GM18519 (cell line): ENCODE data around the gene OR10J5.

ENCODE experiments used
- ATAC-seq: cut with Tn5 transposase; IDR thresholded peaks from one replicate; pipeline ENCODE4 v1.9.1; 2021; ENCODE audit warnings: mild to moderate bottlenecking, moderate library complexity; ENCODE audit not compliant: unreplicated experiment, low FRiP score

Gene OR10J5

DNA sequence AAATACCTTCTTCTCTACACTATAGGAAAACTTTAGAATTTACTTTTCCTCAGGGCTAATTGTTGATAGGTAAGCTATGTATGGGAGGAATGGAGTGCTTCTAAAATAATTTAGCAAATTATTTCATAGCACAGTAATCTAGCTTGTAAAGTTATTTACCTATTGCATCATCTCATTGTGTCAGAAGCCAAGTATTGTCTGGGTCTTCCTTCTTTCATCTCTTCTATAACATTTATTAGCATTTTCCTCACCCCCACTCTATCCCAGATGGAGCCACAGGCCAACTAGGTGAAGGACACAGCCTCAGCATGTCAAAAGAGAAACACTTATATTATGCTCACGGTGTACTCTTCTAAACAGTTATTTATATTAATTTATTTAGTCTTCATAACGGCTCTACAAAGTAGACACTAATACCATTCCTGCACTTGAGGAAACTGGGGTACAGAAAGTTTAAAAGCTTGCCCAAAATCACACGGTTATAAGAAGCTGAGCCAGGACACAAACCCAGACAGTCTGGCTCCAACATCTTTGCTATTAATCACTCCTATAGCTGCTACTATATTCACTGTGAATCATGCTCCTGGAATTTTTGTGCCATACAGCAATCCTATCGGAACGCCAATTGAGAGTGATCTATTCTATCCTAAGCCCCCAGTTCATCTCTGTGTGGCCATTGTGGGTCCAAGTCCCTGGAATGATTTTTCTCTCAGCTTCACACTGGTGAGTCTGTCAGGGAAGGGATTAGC lies 43.1 kb downstream of the OR10J5 start:
- ATAC-seq, result no peak
